PC-3 (cell line): Measurements from ENCODE around the gene GPN2.

Experiments
- CTCF ChIP-seq: fragments of 300-600 bp; sonication (generic); conservative IDR thresholded peaks from 2 replicates; pipeline ENCODE4 v1.5.1; 2017; ENCODE audit warnings: antibody characterized with exemption, low read depth, mild to moderate bottlenecking, low read length
- EZH2 ChIP-seq: fragments of 300-600 bp; sonication (generic); IDR thresholded peaks from one replicate; pipeline ENCODE4 v1.6.1; 2017; ENCODE audit warnings: antibody characterized with exemption, mild to moderate bottlenecking, low read length; ENCODE audit not compliant: unreplicated experiment

GRCh38 chr1:26912147-26912490 is 22.0 kb upstream of the GPN2 start:
- TF ChIP-seq EZH2, result no peak
- no peak for TF ChIP-seq CTCF
